Natural killer cell (primary cell): ENCODE measurements around the gene IGSF8. TPM values are rescaled to one million over a fixed set of nuclear protein-coding genes. Genes with fewer than 3 reads are reported as not detected.

Experiments used
- ATAC-seq, 3 donors: fragments of 150-1000 bp in 2 of 3; fragments of 200-7000 bp in 1 of 3; cut with Tn5 transposase; 1 replicate in 1 of 3; 2 replicates in 2 of 3; pipeline ENCODE4 v1.10.0; 2021; ENCODE audit warnings: mild to moderate bottlenecking in 2 of 3, moderate library complexity in 2 of 3
- DNase-seq, 2 donors: peaks; one replicate each; pipeline versions ENCODE4 v3.0.0 to v3.0.0-alpha.2; 2013 to 2021; ENCODE audit warnings: mixed read lengths in 1 of 2
- H3K27ac ChIP-seq: one replicate; pipeline ENCODE4 v1.5.1; 2013; ENCODE audit warnings: mild to moderate bottlenecking, low read length
- H3K27me3 ChIP-seq: one replicate; pipeline ENCODE4 v1.6.1; 2013; ENCODE audit warnings: low read length; ENCODE audit not compliant: control insufficient read depth, insufficient read depth
- H3K36me3 ChIP-seq: one replicate; pipeline ENCODE4 v1.6.1; 2013; ENCODE audit warnings: low read length; ENCODE audit not compliant: control insufficient read depth, insufficient read depth
- H3K4me1 ChIP-seq: one replicate; pipeline ENCODE4 v1.6.1; 2013; ENCODE audit warnings: low read length; ENCODE audit not compliant: control insufficient read depth, insufficient read depth
- H3K4me3 ChIP-seq: one replicate; pipeline ENCODE4 v1.5.1; 2013; ENCODE audit warnings: low read length
- H3K9me3 ChIP-seq: one replicate; pipeline ENCODE4 v1.6.1; 2013; ENCODE audit warnings: low read length; ENCODE audit not compliant: control insufficient read depth, insufficient read depth
- H3K27ac Mint-ChIP-seq, 2 donors: one replicate each; pipeline ENCODE4 v1.8.0; 2022; ENCODE audit warnings: mild to moderate bottlenecking in 2 of 2, mixed read lengths in 2 of 2, moderate library complexity in 1 of 2
- H3K27me3 Mint-ChIP-seq, 2 donors: one replicate each; pipeline ENCODE4 v1.8.0; 2022; ENCODE audit warnings: low read depth in 2 of 2, mixed read lengths in 2 of 2
- H3K36me3 Mint-ChIP-seq: one replicate; pipeline ENCODE4 v1.8.0; 2022; ENCODE audit warnings: mixed read lengths
- H3K4me1 Mint-ChIP-seq, 2 donors: one replicate each; pipeline ENCODE4 v1.8.0; 2022; ENCODE audit warnings: mixed read lengths in 2 of 2
- H3K4me3 Mint-ChIP-seq: one replicate; pipeline ENCODE4 v1.8.0; 2022; ENCODE audit warnings: mild to moderate bottlenecking, moderate library complexity, mixed read lengths
- H3K9me3 Mint-ChIP-seq, 2 donors: one replicate each; pipeline ENCODE4 v1.8.0; 2022; ENCODE audit warnings: mixed read lengths in 2 of 2
- WGBS: methylation state at CpG from one replicate; pipeline ENCODE4 v1.1.7; 2013; ENCODE audit warnings: missing lambda C conversion rate; ENCODE audit not compliant: insufficient coverage; 5-methylcytosine and 5-hydroxymethylcytosine counted together
- intact Hi-C: fragments of 100-400 bp; cut with micrococcal nuclease; formaldehyde crosslinking; loops from one replicate; pipeline ENCODE4 v1.14.2; 2022
- total RNA-seq, 4 donors: library from RNA; stranded (reverse); fragments of 120-200 nt in 1 of 4; gene quantifications; one replicate each; pipeline versions ENCODE4 v1.2.3 to v1.2.4, GENCODE V29; 2013 to 2022
- TF ChIP-seq, protein P1 (sequence below): fragments of 200-600 bp; IDR thresholded peaks from one replicate; pipeline ENCODE4 v1.8.0; 2022; ENCODE audit warnings: antibody characterized with exemption

The IGSF8 gene
- total RNA-seq, 3 donors from 2014 or later (not counting 1 experiment from before 2014, with no cell fraction given) = 26.3 to 35.3 (median 32.1) TPM

DNA sequence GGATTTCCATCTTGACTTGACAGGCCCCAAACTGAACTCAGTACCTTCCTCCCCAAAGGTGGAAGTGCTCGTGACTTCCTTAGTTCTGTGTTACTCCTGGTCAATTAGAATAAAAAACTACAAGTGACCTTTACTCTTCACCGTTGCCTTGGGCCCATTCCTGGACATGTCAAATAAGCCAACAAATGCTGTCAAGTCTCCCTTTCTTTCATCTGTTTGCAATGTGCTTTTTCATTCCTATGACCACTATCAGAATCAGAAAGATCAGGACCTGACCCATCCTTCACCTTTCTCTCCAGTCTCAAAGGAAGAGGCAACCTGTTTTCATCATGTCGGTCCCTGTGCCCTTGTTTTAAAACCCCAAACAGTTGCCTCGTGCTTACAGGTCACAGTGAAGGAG is 23.6 kb downstream of the IGSF8 start:
- H3K27me3 Mint-ChIP-seq = peaks cover 35 to 39% of the 10 kb centered on the region in 2 donors
- ATAC-seq = no peak
- H3K36me3 ChIP-seq = no peaks in the 10 kb centered on the region
- no peak overlapping the region for H3K27ac Mint-ChIP-seq
- peaks cover 6 to 17% of the 10 kb centered on the region in 2 donors for H3K4me1 Mint-ChIP-seq
- no peak for DNase-seq
- no peak overlapping the region for H3K4me3 Mint-ChIP-seq
- no peaks in the 10 kb centered on the region for H3K9me3 ChIP-seq
- peaks cover 22% of the 10 kb centered on the region for H3K27me3 ChIP-seq
- no peaks in the 10 kb centered on the region for H3K9me3 Mint-ChIP-seq
- intact Hi-C loops = no loop called here
- WGBS = 63% methylated on average over 4 of the region's 4 CpGs
- no peak overlapping the region for H3K27ac ChIP-seq
- H3K36me3 Mint-ChIP-seq = no peaks in the 10 kb centered on the region
- TF ChIP-seq, protein P1, sequence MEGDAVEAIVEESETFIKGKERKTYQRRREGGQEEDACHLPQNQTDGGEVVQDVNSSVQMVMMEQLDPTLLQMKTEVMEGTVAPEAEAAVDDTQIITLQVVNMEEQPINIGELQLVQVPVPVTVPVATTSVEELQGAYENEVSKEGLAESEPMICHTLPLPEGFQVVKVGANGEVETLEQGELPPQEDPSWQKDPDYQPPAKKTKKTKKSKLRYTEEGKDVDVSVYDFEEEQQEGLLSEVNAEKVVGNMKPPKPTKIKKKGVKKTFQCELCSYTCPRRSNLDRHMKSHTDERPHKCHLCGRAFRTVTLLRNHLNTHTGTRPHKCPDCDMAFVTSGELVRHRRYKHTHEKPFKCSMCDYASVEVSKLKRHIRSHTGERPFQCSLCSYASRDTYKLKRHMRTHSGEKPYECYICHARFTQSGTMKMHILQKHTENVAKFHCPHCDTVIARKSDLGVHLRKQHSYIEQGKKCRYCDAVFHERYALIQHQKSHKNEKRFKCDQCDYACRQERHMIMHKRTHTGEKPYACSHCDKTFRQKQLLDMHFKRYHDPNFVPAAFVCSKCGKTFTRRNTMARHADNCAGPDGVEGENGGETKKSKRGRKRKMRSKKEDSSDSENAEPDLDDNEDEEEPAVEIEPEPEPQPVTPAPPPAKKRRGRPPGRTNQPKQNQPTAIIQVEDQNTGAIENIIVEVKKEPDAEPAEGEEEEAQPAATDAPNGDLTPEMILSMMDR = no peak
- no peak overlapping the region for H3K4me3 ChIP-seq
- peaks cover 10% of the 10 kb centered on the region for H3K4me1 ChIP-seq

DNA sequence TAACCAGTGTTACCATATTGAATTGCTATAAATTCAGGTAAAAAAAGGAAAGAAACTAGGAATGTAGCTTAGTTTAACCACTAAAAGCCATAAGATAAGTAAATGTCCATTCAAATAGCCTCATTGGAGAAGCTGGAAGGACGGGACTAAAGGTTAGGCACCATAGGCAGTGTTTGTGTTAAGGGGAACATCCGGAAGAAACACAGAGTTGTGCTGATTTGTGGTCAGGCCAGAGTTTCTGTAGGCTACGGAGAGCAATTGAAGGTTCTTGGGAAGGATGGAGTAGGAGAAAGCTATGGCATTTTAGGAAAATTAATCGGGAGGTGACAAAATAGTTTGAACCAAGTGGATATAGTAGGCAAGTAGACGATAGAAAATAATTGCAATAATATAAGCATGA is 27.1 kb downstream of the IGSF8 start:
- ATAC-seq (no peak), DNase-seq (no peak)
- Mint-ChIP-seq H3K27ac (no peak overlapping the region), H3K27me3 (peaks cover 14 to 29% of the 10 kb centered on the region in 2 donors), H3K4me1 (peaks cover 6 to 21% of the 10 kb centered on the region in 2 donors), H3K9me3 (no peaks in the 10 kb centered on the region), H3K4me3 (no peak overlapping the region), H3K36me3 (no peaks in the 10 kb centered on the region)
- no peaks in the 10 kb centered on the region for H3K9me3 ChIP-seq
- H3K4me1 ChIP-seq = peaks cover 14% of the 10 kb centered on the region
- 90% methylated on average over 5 of the region's 5 CpGs for WGBS
- no peak overlapping the region for H3K27ac ChIP-seq
- intact Hi-C loops = no loop called here
- no peak overlapping the region for H3K4me3 ChIP-seq
- H3K36me3 ChIP-seq = no peaks in the 10 kb centered on the region
- TF ChIP-seq, protein P1 = no peak
- H3K27me3 ChIP-seq = peaks cover 18% of the 10 kb centered on the region

DNA sequence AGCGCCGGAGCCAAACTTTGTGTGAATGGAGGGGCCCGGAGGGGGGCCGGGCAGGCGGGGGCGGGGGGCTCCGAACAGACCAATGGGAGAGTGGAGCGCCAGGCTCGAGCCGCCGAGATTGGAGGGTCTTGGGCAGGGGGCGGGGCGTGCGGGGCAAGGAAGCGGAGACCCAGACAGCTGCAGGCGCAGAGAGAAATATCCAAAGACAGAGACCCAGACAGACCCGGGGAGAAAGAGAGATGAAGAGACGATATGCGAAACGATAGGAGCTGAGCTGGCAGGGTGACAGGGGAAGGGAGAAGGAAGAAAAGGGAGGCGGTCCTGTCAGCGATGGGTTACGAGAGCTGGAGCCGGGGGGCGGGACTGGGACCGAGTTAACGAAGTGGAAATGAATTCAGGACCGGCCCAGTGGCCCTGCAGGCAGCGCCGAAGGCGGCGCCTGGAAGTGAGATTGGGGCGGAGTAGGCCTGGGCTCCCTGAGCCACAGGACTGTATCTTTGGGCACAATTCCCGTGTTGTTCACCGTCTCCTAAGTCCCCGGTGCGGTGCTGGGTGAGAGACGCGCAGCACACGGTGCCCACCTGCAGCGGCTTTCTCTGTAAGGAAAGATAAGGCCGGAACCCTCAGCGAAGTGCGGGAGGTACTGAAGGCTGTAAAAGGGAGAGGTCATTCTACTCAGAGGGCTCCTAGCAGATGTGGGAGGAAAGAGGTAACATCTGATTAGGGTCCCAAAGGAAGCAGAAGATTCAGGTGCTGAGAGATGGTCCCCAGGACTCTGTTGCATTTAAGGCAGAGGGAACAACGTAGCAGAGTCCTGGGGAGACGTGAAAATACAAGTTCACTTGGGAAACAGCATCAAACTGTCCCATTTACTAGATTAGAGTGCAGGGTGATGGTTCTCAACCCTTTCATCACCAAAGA is 27.9 kb downstream of the IGSF8 start:
- no peaks in the 10 kb centered on the region for H3K36me3 ChIP-seq
- TF ChIP-seq, protein P1 = no peak
- H3K9me3 ChIP-seq = no peaks in the 10 kb centered on the region
- H3K4me1 Mint-ChIP-seq = peaks cover 6 to 21% of the 10 kb centered on the region in 2 donors
- H3K27ac ChIP-seq = no peak overlapping the region
- intact Hi-C loops = no loop called here
- H3K9me3 Mint-ChIP-seq = no peaks in the 10 kb centered on the region
- peaks cover 14% of the 10 kb centered on the region for H3K4me1 ChIP-seq
- DNase-seq = peak; percentile 55 to 80
- ATAC-seq = peak; percentile 90 to 96 (median 96)
- peak overlapping the region; percentile 86 for H3K4me3 Mint-ChIP-seq
- H3K27ac Mint-ChIP-seq = peak overlapping the region in 1 of 2 donors; percentile 80
- WGBS = 2% methylated on average over 46 of the region's 46 CpGs
- no peaks in the 10 kb centered on the region for H3K36me3 Mint-ChIP-seq
- H3K27me3 Mint-ChIP-seq = peaks cover 14 to 29% of the 10 kb centered on the region in 2 donors
- H3K27me3 ChIP-seq = peaks cover 18% of the 10 kb centered on the region
- peak overlapping the region; percentile 45 for H3K4me3 ChIP-seq
